IPS-18a (cell line): ENCODE results near the gene RAC3.

ENCODE experiments used
- H3K27ac ChIP-seq: one replicate; pipeline ENCODE4 v1.5.1; 2013; ENCODE audit warnings: low read length
- H3K27me3 ChIP-seq: one replicate; pipeline ENCODE4 v1.6.1; 2013; ENCODE audit warnings: mild to moderate bottlenecking, low read length; ENCODE audit not compliant: control insufficient read depth, insufficient read depth
- H3K36me3 ChIP-seq: one replicate; pipeline ENCODE4 v1.6.1; 2013; ENCODE audit warnings: low read depth, low read length; ENCODE audit not compliant: control insufficient read depth
- H3K4me1 ChIP-seq: one replicate; pipeline ENCODE4 v1.6.1; 2013; ENCODE audit warnings: low read depth, low read length; ENCODE audit not compliant: control insufficient read depth
- H3K4me3 ChIP-seq: one replicate; pipeline ENCODE4 v1.5.1; 2013; ENCODE audit warnings: low read length
- H3K9ac ChIP-seq: one replicate; pipeline ENCODE4 v1.6.1; 2013; ENCODE audit warnings: mild to moderate bottlenecking, low read length, moderate library complexity
- H3K9me3 ChIP-seq: one replicate; pipeline ENCODE4 v1.6.1; 2013; ENCODE audit warnings: low read depth, low read length; ENCODE audit not compliant: control insufficient read depth

The RAC3 gene

DNA sequence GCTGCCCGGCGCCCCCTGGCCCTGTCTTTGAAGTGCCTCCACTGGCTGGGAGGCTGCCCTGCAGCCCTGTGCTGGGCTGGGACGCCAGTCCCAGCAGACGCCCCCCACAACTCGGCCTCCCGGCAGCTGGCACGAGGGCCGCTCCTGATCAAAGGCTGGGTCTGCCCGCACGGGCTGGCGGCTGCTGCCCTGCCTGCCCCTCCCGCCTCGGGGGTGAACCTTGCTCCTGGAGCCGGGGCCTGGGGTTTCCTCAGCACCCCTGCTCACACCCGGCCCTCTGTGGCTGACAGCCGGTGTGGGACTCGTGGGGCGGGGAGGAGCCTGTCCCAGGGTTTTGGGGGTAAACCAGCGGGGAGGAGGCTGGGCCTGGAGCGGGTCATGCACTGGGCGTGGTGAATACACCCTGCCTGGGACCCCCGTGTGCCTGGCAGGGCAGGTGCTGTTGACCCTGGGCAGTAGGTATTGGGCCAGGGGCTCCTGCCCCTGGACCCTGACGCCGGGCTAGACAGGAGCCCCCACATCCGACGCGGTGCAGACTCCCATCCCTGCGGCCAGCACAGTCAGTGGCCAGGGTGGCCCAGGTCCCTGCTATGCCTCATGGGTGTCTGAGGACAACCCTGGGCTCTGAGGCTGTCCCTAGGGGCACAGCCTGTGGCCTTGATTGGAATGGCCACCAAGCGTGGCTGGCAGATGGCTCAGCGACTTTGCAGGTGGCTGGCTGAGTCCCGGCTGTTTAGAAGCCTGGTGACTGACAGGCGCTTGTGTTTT is 30.5 kb upstream of the RAC3 start:
- H3K9me3 ChIP-seq = no peaks in the 10 kb centered on the region
- no peak overlapping the region for H3K9ac ChIP-seq
- no peaks in the 10 kb centered on the region for H3K36me3 ChIP-seq
- H3K4me3 ChIP-seq = no peak overlapping the region
- H3K27me3 ChIP-seq = no peaks in the 10 kb centered on the region
- no peak overlapping the region for H3K27ac ChIP-seq
- H3K4me1 ChIP-seq = no peaks in the 10 kb centered on the region

DNA sequence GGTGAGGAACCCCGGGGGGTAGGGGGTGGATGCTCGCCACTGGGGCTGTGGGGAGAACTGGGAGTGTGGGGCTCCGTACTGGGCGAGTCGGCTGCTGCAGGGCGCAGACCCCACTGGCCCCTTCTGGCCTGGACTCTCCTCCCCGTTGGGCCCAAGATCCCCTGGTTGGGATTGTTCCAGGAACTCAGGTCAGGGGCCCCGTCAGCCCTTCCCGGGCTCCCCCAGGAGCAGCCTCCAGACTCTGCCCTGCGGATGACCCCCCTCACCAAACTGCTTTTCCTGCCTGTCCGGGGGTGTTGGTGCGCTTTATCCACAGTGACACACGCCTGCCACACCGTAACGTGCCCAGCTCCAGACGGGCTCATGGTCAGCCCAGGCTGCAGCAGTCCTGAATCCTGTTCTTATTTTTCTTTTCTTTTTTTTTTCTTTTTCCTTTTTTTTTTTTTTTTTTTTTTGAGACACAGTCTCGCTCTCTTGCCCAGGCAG is 29.9 kb upstream of the RAC3 start:
- H3K4me1 ChIP-seq = no peaks in the 10 kb centered on the region
- H3K9me3 ChIP-seq = no peaks in the 10 kb centered on the region
- no peak overlapping the region for H3K4me3 ChIP-seq
- H3K27me3 ChIP-seq = no peaks in the 10 kb centered on the region
- H3K9ac ChIP-seq = no peak overlapping the region
- H3K36me3 ChIP-seq = no peaks in the 10 kb centered on the region
- no peak overlapping the region for H3K27ac ChIP-seq

DNA sequence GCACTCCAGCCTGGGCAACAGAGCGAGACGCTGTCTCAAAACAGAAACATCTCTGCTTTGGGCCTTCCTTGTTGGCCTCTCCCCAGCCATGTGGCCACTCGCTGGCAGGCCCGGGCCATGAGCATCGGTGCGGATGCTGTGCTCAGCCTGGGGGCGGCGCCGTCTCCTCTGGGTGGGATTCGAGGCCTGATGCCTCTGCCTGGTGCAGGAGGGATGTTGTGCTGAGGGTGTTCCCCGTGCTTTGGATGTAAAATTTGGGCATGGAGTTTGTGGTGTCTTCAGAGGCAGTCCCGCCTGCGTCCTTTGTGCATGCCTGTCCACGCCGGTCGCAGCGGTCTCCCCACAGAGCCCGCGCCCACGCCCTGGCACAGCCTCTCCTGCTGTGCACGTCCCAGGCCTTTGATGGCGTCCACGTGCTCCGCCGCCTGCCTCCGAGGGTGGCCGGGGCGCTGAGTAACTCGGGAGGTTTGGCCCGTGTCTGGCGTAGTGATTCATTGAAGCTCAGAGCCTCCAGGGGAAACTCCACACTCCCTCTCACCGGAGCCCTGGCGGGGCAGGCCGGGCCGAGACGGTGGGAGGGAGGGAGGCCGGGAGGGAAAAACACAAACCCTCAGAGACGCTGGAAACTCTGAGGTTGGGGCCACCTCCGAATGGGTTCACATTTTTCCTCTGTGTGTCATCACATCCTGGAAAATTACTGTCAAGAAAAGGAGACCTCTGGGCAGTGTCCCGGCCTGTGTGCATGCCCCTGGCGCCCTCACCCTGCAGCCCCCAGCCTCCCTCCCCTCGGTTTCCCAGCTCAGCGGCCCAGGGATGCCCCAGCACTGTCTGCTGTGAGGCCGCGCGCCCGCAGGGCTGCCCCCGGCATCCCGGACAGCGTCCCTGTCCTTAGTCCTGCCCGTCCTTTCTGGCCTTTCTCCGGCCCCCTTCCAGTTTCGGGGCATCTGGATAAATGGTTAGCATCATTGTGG is 27.8 kb upstream of the RAC3 start:
- no peaks in the 10 kb centered on the region for H3K9me3 ChIP-seq
- H3K27ac ChIP-seq = no peak overlapping the region
- H3K9ac ChIP-seq = no peak overlapping the region
- H3K4me3 ChIP-seq = no peak overlapping the region
- no peaks in the 10 kb centered on the region for H3K36me3 ChIP-seq
- H3K4me1 ChIP-seq = no peaks in the 10 kb centered on the region
- no peaks in the 10 kb centered on the region for H3K27me3 ChIP-seq

DNA sequence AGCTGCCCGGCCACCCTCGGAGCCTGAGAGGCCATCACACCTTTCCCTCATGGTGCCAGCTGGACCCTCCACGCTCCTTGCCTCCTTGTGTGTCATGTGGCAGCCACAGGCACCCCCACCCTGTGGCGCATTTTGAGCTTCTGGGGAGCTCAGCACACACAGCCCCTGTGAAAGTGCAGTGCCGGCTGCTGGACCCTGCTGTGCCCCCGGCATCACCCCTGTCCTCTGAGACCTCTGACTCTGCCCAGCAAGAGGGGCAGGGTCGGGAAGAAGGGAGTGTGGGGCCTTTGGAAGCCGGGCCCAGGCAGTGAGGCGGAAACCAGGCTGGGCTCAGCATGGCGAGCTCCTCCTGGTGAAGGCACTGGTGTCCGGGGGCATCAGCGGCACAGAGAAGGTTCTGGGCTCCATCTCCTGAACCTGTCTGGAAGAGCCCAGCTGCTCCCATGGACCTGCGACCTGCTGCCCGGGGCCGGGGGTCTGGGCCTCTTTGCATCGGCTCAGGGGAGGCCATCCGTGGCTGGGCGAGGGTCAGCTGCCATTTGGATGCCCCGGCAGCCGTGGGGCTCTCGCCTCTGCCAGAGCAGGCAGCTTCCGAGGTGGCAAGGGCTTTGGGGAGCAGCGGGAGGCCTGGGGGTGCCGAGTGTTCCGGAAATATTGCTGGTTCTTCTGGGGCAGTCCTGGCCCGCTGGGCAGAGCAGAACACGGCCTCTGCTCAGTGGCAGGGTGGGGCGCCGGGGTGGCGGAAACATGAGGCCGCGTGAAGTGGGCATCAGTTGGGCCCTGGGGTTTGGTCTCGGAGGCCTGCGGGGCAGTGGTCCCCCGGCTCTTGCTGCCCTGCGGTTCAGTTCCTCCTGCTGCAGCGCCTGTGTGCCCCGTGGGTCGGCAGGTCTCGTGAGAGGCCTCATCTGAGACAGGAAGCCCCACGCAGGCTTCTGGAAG is 26.7 kb upstream of the RAC3 start:
- H3K4me1 ChIP-seq = no peaks in the 10 kb centered on the region
- no peak overlapping the region for H3K4me3 ChIP-seq
- H3K27me3 ChIP-seq = no peaks in the 10 kb centered on the region
- H3K9ac ChIP-seq = no peak overlapping the region
- H3K27ac ChIP-seq = no peak overlapping the region
- no peaks in the 10 kb centered on the region for H3K36me3 ChIP-seq
- H3K9me3 ChIP-seq = no peaks in the 10 kb centered on the region

- Histone ChIP-seq H3K9me3 (no peaks in the 10 kb centered on the region), H3K9ac (no peak overlapping the region), H3K27ac (no peak overlapping the region), H3K4me1 (no peaks in the 10 kb centered on the region), H3K36me3 (no peaks in the 10 kb centered on the region), H3K4me3 (no peak overlapping the region), H3K27me3 (no peaks in the 10 kb centered on the region)
Observed at GRCh38 chr17:82005701-82006348, 25.7 kb upstream of the RAC3 start.

GRCh38 chr17:82006468-82007227 is 24.8 kb upstream of the RAC3 start:
- H3K9ac ChIP-seq = no peak overlapping the region
- no peaks in the 10 kb centered on the region for H3K4me1 ChIP-seq
- H3K27me3 ChIP-seq = no peaks in the 10 kb centered on the region
- no peaks in the 10 kb centered on the region for H3K9me3 ChIP-seq
- H3K27ac ChIP-seq = no peak overlapping the region
- no peak overlapping the region for H3K4me3 ChIP-seq
- no peaks in the 10 kb centered on the region for H3K36me3 ChIP-seq

- no peak overlapping the region for H3K9ac ChIP-seq
- H3K27me3 ChIP-seq = no peaks in the 10 kb centered on the region
- H3K27ac ChIP-seq = no peak overlapping the region
- H3K4me1 ChIP-seq = no peaks in the 10 kb centered on the region
- no peak overlapping the region for H3K4me3 ChIP-seq
- H3K36me3 ChIP-seq = no peaks in the 10 kb centered on the region
- no peaks in the 10 kb centered on the region for H3K9me3 ChIP-seq
Observed at GRCh38 chr17:82007228-82007494, 24.3 kb upstream of the RAC3 start.

- Histone ChIP-seq H3K4me3 (no peak overlapping the region), H3K27me3 (no peaks in the 10 kb centered on the region), H3K27ac (no peak overlapping the region), H3K36me3 (no peaks in the 10 kb centered on the region), H3K9ac (no peak overlapping the region), H3K9me3 (no peaks in the 10 kb centered on the region), H3K4me1 (no peaks in the 10 kb centered on the region)
Observed at GRCh38 chr17:82007495-82008257, 23.8 kb upstream of the RAC3 start.

GRCh38 chr17:82008258-82008940 is 23.1 kb upstream of the RAC3 start:
- no peak overlapping the region for H3K27ac ChIP-seq

More at GRCh38 chr17:82008258-82008940, 23.1 kb upstream of the RAC3 start:
- no peaks in the 10 kb centered on the region for H3K4me1 ChIP-seq
- no peak overlapping the region for H3K9ac ChIP-seq
- H3K36me3 ChIP-seq = no peaks in the 10 kb centered on the region
- H3K27me3 ChIP-seq = no peaks in the 10 kb centered on the region
- H3K4me3 ChIP-seq = no peak overlapping the region
- no peaks in the 10 kb centered on the region for H3K9me3 ChIP-seq
